HG03045 (cell line): ENCODE data around the gene UQCR10.
"Not testable (repeated sequence)": the region's sequence is repeated elsewhere in the genome, so short reads cannot be mapped to it uniquely, and the experiment has no call there.

Experiments used
- ATAC-seq: cut with Tn5 transposase; IDR thresholded peaks from one replicate; pipeline ENCODE4 v1.9.1; 2021; ENCODE audit warnings: mild to moderate bottlenecking, moderate library complexity; ENCODE audit not compliant: unreplicated experiment

The UQCR10 gene

DNA sequence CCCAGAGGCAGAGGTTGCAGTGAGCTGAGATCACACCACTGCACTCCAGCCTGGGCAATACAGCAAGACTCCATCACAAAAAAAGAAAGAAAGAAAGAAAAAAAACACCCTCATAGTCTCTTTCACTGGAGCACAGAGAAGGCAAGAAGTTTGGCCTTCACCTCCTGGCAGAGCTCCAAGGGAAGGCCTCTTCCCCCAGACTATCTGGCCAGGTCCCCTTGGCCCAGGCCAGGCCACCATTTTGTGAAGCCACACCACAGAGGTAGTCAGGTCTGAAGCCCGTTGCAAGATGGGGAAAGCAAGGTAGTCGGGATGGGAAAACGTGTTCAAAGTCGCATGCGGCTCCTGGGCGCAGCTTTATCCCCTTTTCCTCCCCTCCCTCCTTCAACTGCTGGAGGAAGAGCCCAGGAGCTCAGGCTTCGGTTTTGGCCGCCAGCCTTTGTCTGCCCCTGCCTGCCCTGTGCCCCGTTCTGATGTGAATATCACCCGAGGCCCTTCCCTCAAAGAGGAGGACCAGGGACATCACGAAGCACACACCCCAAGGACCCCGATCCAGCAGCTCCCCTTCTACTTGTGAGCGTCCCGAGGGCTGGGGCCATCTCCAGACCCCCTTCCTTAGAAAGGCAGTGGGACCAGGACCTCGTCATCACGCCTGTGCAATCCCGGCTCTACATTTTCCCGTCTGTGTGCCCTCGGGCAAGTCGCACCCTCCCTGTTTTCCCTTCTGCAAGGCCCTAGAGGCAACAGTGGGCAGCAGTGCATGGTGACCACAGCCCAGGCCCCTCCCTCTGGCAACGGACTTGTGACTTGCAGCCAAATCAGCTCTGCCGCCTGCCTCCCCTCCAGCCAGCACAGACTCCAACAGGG lies 29.7 kb upstream of the UQCR10 start:
- ATAC-seq, result no peak

DNA sequence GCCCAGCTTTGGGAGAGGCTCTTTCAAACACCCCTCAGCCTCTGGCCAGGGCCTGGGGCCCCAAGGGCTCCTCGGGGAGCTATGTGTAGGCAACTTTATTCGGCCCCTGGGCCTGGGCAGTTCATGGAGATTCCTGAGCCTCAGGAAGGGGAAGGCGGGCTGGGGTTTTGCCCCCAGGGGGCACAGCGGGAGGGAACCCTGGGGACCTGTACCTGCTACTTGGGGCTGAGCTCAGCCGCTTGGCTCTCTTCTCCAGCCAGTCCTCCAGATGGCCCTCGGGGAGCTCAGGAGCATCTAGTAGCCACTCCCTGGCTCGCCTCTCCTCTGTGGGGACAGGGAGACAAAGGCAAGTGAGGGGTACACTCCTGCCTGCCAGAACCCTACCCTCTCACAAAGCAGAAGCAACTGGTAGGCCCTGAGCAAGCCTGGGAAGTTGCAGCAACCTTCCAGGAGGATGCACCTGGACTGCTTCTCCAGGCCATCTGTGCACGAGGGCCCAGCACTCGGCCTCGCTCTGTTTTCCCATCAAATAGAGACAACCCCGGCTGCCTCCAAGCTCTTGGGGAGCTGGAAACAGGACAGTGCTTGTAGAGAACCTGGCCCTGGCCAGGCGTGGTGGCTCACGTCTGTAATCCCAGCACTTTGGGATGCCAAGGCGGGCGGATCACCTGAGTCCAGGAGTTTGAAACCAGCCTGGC lies 28.9 kb upstream of the UQCR10 start:
- ATAC-seq, result no peak

DNA sequence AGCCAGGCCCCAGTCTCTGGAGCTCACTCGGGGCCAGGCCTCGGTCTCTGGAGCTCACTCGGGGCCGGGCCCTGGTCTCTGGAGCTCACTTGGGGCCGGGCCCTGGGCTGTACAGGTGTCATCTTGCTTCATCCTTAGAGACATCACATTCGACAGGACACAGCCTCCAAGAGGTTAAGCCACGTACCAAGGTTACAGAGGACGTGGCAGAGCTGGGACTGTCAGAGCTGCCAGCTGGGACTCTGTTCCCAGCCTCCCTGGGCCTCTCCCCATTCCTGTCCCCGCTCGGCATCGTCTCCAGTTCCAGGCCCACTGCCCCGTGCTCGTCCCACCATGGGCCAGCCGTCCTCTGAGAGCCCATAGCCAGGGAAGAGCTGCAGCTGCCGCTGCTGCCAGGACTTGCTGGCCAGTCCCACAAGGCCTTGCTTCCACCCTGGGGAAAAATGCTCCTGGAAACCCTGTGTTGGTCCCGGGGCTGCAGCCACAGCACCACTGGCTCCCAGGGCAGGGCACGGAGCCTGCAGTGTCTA lies 27.8 kb upstream of the UQCR10 start:
- ATAC-seq, result no peak

DNA sequence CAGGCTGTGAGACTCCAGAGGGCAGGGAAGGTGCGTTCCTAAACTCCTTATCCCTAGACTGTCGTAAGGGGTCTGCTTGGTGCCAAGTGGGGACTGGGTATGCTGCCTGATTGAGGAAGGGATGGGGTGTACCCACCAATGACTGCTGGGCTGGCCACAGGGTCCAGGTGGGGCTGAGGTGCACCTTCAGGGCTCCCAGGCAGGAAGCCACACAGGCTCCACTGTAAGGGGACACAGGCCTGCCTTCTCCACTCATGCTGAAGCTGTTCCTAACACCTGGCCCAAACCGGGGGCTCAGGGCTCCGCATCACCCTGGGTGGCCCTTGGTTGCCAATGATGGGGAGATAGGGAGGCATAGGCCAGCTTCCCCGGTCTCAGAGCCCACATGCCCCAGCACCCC lies 27.0 kb upstream of the UQCR10 start:
- no peak for ATAC-seq

DNA sequence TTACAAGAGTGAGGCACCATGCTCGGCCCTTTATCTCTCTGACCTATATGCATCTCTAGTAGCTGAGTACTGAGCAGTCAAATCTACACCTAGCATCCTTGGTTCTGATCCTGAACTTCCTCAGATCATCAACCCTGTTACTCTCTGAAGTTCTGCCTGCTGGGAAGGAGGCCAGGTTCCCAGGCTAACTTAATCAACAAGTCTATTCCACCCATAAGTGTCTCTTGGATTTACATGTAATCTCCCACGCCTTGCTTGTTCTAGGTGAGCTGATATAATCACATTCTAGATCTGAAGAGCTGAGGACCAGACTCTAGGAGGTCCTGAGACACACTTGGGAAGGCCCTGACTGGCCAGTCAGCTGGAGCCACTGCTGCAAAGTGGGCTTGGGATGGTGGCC lies 25.2 kb upstream of the UQCR10 start:
- ATAC-seq, result no peak

DNA sequence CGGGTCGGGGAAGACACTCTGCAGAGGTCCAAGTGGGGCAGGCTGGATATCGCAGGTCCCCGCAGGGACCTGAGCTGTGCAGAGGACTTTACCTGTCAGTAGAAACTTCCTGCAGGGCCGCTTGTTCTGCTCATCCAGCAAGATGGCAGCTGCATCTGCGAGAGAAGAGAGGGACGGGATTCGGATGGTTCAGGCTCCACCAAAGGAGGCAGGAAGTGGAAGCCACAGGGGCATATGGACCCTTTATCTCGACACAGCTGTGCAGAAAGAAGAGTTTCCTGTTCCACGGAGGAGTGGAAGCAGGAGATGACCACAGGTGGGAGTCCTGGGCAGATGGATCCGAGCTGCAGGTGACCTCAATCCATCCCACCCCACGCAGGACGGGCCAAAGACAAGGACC lies 24.8 kb upstream of the UQCR10 start:
- ATAC-seq, result no peak

DNA sequence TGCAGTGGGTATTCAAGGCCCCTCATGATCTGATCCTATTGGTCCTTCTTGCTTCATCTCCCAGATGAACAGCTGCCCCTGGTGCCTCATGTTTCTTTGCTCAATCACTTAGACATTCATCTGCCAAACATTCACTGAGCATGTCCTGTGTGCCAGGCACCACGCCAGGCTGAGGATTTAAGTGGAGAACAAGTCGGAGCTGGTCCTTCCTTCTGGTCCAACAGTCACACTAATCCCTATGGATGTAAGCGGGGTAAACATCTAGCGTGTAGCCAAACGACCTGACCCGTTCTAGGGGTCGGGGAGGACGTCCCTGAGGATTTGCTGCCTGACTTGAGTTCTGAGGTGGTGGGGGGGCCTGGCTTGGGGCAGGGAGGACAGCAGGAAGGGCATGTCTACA lies 22.3 kb upstream of the UQCR10 start:
- no peak for ATAC-seq

DNA sequence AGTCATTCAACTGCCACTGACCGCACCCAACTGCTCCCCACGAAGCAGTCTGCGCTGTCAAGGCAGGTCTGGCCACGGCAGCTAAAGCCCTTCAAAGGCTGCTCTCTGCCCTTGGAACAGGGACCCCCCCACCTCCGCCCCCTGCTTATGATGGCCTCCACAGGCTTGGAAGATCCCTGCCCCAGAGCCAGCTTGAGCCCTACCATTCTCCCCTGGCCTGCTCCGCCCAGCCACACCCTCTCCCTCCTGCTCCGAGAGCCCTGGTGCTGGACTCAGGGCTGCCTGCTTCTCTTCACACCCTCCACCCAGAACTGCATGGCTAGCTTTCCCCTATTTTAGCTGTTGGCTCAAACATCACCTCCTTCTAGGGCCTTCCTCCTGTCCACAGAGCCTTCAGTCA lies 19.3 kb upstream of the UQCR10 start:
- ATAC-seq, result no peak

DNA sequence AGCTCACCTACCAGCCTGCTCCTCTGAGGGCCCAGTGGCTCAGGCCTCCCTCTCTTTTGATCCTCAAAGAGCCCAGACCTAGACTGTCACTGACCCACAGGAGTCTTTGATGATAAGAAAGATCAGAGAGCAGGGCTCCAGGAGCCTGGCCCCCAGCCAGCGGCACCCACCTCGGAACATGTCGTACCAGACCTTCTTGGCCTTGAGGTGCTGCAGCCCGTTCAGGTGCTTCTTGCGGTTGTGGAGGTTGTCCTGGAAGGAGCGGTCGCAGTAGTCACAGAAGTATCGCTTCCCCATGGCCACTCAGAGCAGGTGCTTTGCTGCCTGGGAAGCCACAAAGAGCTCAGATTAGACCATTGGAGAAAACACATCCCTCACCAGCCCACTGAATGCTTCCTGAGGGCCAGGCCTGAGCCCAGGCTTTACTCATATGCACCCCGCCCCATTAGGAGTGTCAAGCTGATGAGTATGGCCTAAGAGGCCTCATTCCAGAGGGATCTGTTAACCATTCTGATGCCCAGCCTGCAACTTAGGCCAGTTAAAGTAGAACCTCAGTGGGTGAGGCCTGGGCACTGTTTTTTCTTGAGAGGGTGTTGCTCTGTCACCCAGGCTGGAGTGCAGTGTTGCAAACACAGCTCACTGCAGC lies 18.8 kb upstream of the UQCR10 start:
- ATAC-seq, result no peak

DNA sequence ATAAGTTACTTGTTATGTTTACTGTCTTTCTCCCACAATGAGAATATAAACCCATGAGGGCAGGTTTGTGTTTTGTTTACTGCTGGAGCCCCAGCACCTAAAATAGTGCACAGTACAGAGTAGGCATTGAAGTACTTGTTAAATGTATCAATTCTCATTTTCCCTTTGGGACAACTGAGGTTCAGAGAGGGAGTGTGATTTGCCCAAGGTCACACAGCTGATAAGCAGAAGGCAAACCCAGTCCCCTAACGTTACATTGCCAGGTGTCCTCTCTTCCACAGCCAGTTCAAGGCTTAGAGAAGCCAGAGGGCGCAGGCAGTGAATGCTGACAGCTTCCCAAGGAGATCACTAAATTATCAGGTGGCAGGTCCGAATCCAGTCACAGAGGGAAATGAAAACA lies 17.1 kb upstream of the UQCR10 start:
- no peak for ATAC-seq

DNA sequence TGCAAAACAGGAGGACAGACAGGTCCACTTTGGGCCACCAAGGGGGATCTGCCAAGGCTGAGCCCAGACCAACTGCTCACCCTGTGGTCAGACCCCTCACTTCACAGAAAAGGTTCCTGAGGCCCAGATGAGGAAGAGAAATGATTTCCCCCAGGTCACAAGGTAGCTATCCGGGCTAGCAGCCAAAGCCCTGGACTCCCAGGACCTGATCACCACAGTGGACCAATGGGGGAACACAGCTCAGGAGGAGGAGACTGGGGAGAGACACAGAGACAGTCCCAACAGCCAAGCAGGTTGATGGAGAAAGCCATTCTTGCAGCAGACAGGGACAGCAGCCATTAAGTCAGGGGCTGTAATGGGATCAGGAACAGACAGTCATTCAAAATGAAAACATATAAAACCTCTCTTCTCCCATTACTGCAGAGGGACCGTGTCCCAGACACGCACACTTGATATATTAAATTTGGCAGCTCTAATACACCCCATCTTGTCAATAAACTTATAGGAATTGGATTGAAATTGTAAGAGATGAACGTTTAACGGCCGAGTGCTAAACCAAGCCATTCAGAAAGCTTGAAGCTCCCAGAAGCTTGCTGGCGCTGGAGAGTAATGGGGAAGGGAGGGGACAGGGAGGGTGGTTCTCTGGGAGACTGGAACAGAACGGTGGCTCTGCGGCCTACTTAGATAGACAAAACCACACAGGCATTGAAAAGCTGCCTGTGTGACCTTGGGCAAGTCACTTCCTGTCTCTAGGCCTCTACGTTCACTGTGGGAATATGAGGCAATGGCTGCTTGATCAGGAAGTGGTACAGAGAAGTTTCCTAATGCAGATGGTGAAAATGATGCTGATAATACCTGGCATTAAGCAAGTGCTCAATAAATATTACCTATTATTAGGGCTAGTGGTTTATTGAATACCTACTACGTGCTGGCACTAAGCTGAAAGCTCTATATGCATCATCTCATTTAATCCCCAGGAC lies 16.3 kb upstream of the UQCR10 start:
- no peak for ATAC-seq

DNA sequence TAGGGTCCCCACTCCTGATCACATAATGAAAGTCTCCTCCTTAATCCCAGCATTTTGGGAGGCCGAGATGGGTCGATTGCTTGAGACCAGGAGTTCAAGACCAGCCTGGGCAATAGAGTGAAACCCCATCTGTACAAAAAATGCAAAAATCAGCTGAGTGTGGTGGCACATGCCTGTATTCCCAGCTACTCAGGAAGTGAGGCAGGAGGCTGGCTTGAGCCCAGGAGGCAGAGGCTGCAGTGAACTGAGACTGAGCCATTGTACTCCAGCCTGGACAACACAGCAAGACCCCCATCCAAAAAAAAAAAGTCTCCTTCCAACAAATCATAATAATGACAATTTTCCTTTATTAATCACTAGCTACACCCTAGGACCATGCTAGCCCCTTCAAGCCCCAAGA lies 15.5 kb upstream of the UQCR10 start:
- no peak for ATAC-seq

DNA sequence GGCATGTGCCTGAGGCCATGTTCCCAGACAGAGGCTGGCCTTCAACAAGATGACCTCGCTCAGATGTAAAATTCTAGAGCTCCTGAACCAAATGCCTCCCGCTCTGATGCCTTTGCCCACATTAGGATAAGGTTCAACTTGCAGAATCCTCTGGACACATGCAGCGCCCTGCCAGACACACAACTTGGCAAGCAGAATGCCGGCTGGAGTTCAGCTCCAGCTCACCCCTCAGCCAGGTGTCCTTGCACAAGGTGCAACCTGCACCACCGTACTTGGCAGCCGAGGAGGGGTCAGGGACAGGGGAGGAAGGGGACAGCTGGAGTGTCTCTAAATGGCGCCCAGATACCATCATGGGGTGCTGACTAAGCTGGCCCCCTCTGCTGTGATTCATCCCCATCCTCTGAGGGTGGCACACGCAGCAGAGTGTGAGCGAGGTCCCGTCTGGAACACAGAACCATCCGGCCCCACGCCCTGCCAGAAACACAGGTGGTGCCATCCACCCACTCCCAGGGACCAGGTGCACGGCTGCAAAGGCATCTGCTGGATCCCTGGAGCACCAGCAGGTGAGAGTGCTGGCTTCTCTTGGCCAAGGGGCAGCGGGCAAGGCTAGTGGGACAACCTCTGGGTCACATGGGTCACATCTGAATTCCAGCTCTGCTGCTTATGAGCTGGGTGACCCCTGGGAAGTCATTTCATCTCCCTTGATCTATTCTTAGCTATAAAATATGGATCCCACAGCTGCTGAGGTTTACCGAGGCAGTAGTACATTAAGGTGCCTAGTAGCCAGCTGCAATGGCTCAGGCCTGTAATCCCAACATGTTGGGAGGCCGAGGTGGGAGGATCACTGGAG lies 13.1 kb upstream of the UQCR10 start:
- ATAC-seq, result no peak

DNA sequence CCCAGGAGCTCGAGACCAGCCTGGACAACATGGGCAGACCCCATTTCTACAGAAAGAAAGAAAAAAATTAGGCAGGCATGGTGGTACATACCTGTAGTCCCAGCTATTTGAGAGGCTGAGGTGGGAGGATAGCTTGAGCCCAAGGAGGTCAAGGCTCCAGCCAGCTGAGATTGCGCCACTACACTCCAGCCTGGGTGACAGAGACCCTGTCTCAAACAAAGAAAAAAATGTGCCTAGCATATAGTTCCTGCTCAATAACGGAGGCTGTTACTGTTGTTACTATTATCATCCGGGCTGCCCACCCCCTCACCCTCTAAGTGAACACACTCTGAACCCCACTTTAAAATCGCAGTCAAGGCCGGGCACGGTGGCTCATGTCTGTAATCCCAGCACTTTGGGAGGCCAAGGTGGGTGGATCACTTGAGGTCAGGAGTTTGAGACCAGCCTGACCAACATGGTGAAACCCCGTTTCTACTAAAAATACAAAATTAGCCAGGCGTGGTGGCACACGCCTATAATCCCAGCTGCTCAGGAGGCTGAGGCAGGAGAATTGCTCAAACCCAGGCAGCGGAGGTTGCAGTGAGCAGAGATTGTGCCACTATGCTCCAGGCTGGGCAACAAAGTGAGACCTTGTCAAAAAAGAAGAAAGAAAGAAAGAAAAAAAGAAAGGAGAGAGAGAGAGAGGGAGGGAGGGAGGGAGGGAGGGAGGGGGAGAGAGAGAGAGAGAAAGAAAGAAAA lies 12.3 kb upstream of the UQCR10 start:
- ATAC-seq, result not testable (repeated sequence)

DNA sequence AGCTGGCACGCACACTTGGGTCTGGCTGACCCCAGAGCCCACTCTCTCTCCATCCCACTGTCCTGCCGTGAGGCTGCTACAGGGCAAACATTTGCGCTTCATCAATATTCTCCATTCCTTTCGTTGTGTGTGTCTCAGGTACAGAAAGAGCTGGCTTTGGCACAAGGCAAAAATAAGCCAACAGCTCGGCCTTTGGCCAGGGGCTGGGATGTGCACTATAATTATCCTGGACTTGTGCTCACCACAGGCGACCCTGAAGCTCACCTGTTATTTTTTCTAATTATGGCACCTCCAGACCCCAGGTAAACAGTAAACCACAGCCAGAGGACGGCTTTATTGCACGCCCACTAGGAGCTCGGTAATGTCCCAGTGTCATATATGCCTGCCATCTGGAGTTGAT lies 11.3 kb upstream of the UQCR10 start:
- no peak for ATAC-seq

DNA sequence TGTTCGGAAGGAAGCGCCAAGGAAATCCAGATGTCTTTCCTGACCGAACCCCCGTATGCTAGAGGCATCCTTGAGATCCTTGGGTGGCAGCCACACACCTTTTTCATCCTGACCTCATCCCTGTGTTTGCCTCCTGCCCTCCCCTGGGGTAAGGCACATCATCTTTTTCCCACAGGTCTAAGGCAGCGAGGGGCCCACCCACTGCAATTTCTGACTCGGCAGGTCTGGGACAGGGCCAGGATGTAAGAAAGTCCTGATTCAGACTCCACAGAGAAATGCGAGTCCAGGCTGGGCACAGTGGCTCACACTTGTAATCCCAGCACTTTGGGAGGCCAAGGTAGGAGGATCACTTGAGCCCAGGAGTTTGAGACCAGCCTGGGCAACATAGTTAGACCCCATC lies 10.8 kb upstream of the UQCR10 start:
- ATAC-seq, result no peak

DNA sequence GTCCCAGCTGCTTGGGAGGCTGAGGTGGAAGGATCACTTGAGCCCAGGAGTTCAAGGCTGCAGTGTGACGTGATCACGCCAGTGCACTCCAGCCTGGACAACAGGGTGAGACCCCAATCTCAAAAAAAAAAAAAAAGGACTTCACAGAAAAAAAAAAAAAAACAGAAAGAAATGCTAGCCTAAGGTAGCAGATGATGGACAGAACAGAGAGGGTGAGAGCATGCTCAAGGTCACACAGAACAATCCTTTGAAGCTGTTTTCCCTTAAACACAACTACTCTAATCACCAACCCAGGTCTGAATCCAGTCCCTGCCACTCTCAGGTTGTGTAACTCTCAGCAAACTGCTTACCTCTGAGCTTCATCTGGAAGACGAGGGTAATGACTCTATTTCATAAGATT lies 10.1 kb upstream of the UQCR10 start:
- no peak for ATAC-seq

DNA sequence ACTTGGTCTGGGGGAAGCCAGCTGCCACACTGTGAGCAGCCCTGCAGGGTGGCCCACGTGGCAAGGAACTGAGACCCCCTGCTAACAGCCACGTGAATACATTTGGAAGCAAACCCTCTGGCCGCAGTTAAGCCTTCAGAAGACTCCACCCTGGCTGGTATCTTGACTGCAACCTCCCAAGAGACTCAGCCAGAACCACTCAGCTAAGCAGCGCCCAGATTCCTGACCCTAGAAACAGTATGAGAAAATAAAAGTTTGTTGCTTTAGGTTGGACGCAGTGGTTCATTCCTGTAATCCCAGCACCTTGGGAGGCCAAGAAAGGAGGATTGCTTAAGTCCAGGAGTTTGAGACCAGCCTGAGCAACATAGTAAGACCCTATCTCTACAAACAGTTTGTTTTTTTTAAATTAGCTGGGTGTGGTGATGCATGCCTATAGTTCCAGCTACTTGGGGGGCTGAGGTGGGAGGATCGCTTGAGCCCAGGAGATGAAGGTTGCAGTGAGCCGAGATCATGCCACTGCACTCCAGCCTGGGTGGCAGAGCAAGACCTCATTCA lies 9.0 kb upstream of the UQCR10 start:
- ATAC-seq, result no peak

DNA sequence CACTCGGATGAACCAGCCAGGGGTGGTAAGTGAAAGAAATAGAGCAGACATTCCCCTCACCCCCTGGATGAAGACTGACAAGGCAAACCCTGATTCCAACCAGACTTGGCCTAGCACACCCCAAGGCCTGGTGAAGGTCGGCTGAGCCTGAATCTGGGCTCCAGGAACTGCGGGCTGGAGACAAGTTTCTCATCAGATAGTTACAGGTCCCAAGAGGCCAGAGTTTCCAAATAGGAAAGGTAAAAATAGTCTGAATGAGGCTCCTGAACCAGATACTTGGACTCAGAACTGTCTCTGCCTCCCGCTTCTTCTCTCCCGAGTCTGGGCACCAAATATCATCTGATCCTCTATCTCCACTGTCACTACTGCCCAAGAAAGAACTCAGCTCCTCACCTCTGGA lies 8.2 kb upstream of the UQCR10 start:
- no peak for ATAC-seq
